Measurements from ENCODE around the gene OR56A5. TPM values are rescaled to one million over a fixed set of nuclear protein-coding genes. Genes with fewer than 3 reads are reported as not detected.

The OR56A5 gene
- total RNA-seq, 4 donors from 2014 or later: not detected

DNA sequence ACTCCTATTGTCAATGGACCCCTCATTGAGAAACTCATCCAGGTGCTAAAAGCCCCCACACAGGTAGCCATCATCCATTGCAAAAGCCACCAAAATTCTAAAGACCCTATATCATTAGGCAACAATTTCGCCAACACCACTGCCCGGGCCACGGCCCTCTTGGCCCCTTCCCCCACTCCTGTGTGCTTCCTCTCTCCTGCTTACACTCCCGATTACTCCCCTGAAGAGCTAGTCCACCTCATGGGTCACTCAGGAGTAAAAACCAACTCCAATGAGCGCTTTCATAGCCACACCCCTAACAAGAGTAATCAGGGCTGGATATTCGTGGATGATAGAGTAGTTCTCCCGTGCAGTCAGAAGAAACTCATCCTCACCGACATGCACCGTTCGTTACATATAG lies 35.2 kb downstream of the OR56A5 start:
- H3K4me3 ChIP-seq: no peak overlapping the region

DNA sequence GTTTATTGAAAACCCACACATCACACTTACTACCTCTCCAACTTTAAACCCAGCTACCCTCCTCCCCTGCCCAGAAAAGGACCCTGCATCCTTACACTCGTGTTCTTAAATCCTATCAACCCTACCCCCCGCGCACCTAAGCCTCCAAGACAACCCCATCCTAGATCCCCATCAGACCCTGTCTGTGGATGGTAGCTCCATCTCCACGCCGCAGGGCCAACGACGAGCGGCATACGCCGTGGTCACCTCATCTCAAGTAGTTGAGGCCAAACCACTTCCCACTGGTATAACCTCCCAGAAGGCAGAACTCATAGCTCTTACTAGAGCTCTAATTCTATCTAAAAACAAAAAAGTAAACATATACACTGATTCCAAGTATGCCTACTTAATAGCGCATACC lies 35.6 kb downstream of the OR56A5 start:
- H3K4me3 ChIP-seq: no peak overlapping the region
- TF ChIP-seq POLR2A (IDR thresholded peaks at IDR 0.05): no peak
- TF ChIP-seq, protein P1, sequence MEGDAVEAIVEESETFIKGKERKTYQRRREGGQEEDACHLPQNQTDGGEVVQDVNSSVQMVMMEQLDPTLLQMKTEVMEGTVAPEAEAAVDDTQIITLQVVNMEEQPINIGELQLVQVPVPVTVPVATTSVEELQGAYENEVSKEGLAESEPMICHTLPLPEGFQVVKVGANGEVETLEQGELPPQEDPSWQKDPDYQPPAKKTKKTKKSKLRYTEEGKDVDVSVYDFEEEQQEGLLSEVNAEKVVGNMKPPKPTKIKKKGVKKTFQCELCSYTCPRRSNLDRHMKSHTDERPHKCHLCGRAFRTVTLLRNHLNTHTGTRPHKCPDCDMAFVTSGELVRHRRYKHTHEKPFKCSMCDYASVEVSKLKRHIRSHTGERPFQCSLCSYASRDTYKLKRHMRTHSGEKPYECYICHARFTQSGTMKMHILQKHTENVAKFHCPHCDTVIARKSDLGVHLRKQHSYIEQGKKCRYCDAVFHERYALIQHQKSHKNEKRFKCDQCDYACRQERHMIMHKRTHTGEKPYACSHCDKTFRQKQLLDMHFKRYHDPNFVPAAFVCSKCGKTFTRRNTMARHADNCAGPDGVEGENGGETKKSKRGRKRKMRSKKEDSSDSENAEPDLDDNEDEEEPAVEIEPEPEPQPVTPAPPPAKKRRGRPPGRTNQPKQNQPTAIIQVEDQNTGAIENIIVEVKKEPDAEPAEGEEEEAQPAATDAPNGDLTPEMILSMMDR (IDR thresholded peaks at IDR 0.05): no peak
- WGBS, 2 donors: 92 to 93% methylated on average over 8 to 11 of the region's 11 CpGs
- no peaks in the 10 kb centered on the region for H3K36me3 ChIP-seq
- intact Hi-C loops (cut with DNase I): no loop called here
- no peaks in the 10 kb centered on the region for H3K27me3 ChIP-seq
- H3K9me3 ChIP-seq: peaks cover 0 to 10% (median 0%) of the 10 kb centered on the region in 3 donors
- H3K4me1 ChIP-seq: no peaks in the 10 kb centered on the region
- DNase-seq: no peak
- H3K27ac ChIP-seq: no peak overlapping the region

More for the DNA sequence above, 35.2 kb downstream of the OR56A5 start:
- peaks cover 0 to 10% (median 0%) of the 10 kb centered on the region in 3 donors for H3K9me3 ChIP-seq
- no peak overlapping the region for H3K27ac ChIP-seq
- no peaks in the 10 kb centered on the region for H3K36me3 ChIP-seq
- 85 to 89% methylated on average over 10 of the region's 10 CpGs for WGBS, 2 donors
- no peak for DNase-seq
- H3K4me1 ChIP-seq: no peaks in the 10 kb centered on the region
- intact Hi-C loops (cut with DNase I): no loop called here
- H3K27me3 ChIP-seq: no peaks in the 10 kb centered on the region
- TF ChIP-seq POLR2A (IDR thresholded peaks at IDR 0.05): no peak
- TF ChIP-seq, protein P1 (IDR thresholded peaks at IDR 0.05): no peak

DNA sequence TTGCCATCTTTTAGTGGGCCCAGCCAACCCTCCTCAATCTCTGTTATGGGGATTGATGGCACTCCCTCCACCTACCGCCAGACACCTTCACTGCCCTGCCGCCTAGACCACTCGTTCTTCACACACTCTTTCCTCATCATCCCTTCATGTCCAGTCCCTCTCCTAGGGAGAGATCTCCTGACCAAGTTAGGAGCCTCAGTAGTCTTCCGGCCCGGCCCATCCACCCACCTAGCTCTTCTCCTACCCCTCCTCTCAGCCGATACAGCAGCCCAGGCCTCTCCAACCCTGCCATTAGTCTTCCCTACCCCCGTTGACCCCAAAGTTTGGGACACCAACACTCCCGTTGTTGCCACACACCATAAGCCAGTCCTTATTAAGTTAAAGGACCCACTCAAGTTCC lies 37.2 kb downstream of the OR56A5 start:
- intact Hi-C loops (cut with DNase I): no loop called here
- Histone ChIP-seq H3K27me3 (no peaks in the 10 kb centered on the region), H3K36me3 (no peaks in the 10 kb centered on the region), H3K27ac (no peak overlapping the region), H3K9me3 (peaks cover 0 to 10% (median 0%) of the 10 kb centered on the region in 3 donors), H3K4me3 (no peak overlapping the region), H3K4me1 (no peaks in the 10 kb centered on the region)
- no peak for DNase-seq
- WGBS, 2 donors: 86 to 89% methylated on average over 8 of the region's 8 CpGs
- TF ChIP-seq, protein P1 (IDR thresholded peaks at IDR 0.05): no peak
- no peak for TF ChIP-seq POLR2A (IDR thresholded peaks at IDR 0.05)

DNA sequence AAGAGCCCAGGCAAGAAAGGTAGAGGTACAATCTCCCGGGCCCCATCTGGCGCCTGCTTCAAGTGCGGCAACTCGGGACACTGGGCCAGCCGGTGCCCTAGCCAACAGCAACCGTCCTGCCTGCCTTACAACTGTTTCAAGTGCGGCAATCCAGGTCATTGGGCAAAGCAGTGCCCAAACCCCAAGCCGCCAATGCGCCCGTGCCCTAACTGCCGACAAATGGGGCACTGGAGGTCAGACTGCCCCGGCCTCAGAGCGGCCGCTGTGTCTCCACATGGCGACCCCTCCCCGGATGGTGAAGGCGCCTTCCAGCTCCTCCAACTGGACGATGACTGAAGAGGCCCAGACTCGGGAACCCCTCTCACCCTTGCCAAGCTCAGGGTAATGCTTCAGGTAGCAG lies 37.7 kb downstream of the OR56A5 start:
- no peaks in the 10 kb centered on the region for H3K4me1 ChIP-seq
- H3K9me3 ChIP-seq: peaks cover 0 to 10% (median 0%) of the 10 kb centered on the region in 3 donors
- DNase-seq: no peak
- WGBS, 2 donors: 89 to 96% methylated on average over 8 to 16 of the region's 19 CpGs
- intact Hi-C loops (cut with DNase I): no loop called here
- no peaks in the 10 kb centered on the region for H3K36me3 ChIP-seq
- no peak for TF ChIP-seq POLR2A (IDR thresholded peaks at IDR 0.05)
- TF ChIP-seq, protein P1 (IDR thresholded peaks at IDR 0.05): no peak
- no peak overlapping the region for H3K4me3 ChIP-seq
- no peaks in the 10 kb centered on the region for H3K27me3 ChIP-seq
- no peak overlapping the region for H3K27ac ChIP-seq

DNA sequence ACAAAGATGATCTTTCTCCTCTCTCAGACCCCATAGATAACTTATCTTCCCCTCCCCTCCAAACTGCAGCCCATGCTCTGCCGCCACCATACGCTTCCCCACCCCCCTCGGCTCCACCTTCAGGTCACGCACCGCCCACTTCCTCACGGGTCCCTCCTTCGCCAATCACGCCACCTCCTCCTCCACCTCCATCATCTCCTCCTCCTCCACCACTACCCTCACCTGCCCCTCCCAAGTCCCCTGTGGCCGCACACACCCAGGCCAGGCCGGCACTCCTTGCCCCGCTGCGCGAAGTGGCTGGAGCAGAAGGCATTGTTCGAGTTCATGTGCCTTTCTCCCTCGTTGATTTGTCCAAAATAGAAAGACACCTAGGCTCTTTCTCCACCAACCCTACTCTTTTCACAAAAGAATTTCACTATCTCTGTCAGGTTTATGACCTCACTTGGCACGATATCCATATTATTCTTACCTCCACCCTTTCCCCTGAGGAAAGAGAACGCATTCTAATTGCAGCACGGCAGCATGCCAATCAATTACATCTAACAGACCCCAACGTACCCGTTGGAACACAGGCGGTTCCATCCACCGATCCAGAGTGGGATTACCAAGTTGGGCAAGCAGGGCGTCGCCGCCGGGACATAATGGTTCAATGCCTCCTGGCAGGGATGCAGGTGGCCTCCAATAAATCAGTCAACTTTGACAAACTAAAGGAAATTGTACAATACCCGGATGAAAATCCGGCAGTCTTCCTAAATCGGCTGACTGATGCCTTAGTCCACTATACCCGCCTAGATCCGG lies 38.5 kb downstream of the OR56A5 start:
- 85 to 92% methylated on average over 27 to 31 of the region's 31 CpGs for WGBS, 2 donors
- no peak for DNase-seq
- Histone ChIP-seq H3K4me3 (no peak overlapping the region), H3K27me3 (no peaks in the 10 kb centered on the region), H3K27ac (no peak overlapping the region), H3K9me3 (peaks cover 0 to 10% (median 0%) of the 10 kb centered on the region in 3 donors), H3K4me1 (no peaks in the 10 kb centered on the region), H3K36me3 (no peaks in the 10 kb centered on the region)
- TF ChIP-seq POLR2A (IDR thresholded peaks at IDR 0.05): no peak
- TF ChIP-seq, protein P1 (IDR thresholded peaks at IDR 0.05): no peak
- intact Hi-C loops (cut with DNase I): no loop called here

Measured in esophagus squamous epithelium (tissue), 5 donors.